Stimulated activated naive B cell treated with anti-CD40 and anti-IgM and Interleukin-4, amounts not matched to agents 10 μg/mL and 1 μg/mL and 100 μg/mL, for 72 hours (primary cell): ENCODE results near the gene PTPRK.
A peak's percentile ranks its signal among the peaks of the same experiment; 100 is the strongest.

Source experiments
- ATAC-seq, 2 donors: fragments of 150-1000 bp; cut with Tn5 transposase; replicated peaks; 2 replicates each; pipeline ENCODE4 v1.10.0; 2021; ENCODE audit warnings: moderate library complexity in 1 of 2
- DNase-seq: peaks from one replicate; pipeline ENCODE4 v3.0.0; 2021
- H3K27ac Mint-ChIP-seq: one replicate; pipeline ENCODE4 v1.8.0; 2022; ENCODE audit warnings: mild to moderate bottlenecking, mixed read lengths
- H3K27me3 Mint-ChIP-seq, 2 donors: one replicate each; pipeline ENCODE4 v1.8.0; 2022; ENCODE audit warnings: mixed read lengths in 2 of 2
- H3K36me3 Mint-ChIP-seq, 2 donors: one replicate each; pipeline ENCODE4 v1.8.0; 2022; ENCODE audit warnings: mixed read lengths in 2 of 2, mild to moderate bottlenecking in 1 of 2
- H3K4me1 Mint-ChIP-seq, 2 donors: one replicate each; pipeline ENCODE4 v1.8.0; 2022; ENCODE audit warnings: mixed read lengths in 2 of 2, mild to moderate bottlenecking in 1 of 2
- H3K4me3 Mint-ChIP-seq, 2 donors: one replicate each; pipeline ENCODE4 v1.8.0; 2022; ENCODE audit warnings: mild to moderate bottlenecking in 2 of 2, mixed read lengths in 2 of 2, moderate library complexity in 1 of 2
- H3K9me3 Mint-ChIP-seq, 2 donors: one replicate each; pipeline ENCODE4 v1.8.0; 2022; ENCODE audit warnings: mixed read lengths in 2 of 2, mild to moderate bottlenecking in 1 of 2

Gene PTPRK

DNA sequence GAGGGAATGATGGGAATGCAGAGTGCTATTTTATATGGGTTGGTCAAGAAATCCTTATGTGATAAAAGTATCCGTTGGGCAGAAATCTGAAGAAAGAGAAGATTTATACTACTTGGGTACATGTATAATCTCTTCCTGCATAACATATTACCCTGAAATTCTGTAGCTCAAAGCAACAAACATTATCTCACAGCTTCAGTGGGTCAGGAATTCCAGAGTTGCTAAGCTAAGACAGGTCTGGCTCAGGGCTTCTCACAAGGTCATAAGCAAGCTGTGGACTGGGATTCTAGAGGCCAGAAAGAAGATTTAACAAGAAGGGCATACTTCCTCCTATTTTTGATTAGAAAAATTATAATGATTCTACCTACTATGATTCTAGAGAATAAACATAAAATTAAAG, 447.0 kb downstream of the PTPRK start:
- no peaks in the 10 kb centered on the region for H3K4me1 Mint-ChIP-seq
- no peak overlapping the region for H3K4me3 Mint-ChIP-seq
- DNase-seq (no peak), ATAC-seq (no peak)
- no peaks in the 10 kb centered on the region for H3K27me3 Mint-ChIP-seq
- H3K27ac Mint-ChIP-seq: no peak overlapping the region
- H3K9me3 Mint-ChIP-seq: no peaks in the 10 kb centered on the region
- peaks cover 16 to 20% of the 10 kb centered on the region in 2 donors for H3K36me3 Mint-ChIP-seq

DNA sequence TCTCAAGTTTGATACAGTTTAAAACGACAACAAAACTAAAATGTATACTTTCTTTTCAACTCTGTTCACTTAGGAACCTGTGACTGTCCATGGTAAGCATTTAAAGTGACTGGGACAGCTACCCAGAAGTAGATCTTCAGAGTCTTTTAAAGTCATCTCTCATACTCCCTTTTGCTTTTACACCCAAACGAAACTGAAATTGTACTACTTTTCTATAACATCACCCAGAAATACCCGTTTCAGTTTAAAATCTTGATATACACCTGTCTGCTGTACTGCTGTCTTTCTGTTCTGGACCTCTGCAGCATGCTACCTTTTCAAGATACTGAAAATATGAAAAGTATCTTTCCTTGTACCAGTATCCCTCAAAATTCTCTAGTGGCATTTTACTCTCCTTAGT, 449.2 kb downstream of the PTPRK start:
- H3K4me3 Mint-ChIP-seq: no peak overlapping the region
- ATAC-seq: no peak
- H3K36me3 Mint-ChIP-seq: peaks cover 12 to 24% of the 10 kb centered on the region in 2 donors
- H3K27ac Mint-ChIP-seq: no peak overlapping the region
- H3K4me1 Mint-ChIP-seq: no peaks in the 10 kb centered on the region
- DNase-seq: no peak
- H3K27me3 Mint-ChIP-seq: no peaks in the 10 kb centered on the region
- no peaks in the 10 kb centered on the region for H3K9me3 Mint-ChIP-seq

DNA sequence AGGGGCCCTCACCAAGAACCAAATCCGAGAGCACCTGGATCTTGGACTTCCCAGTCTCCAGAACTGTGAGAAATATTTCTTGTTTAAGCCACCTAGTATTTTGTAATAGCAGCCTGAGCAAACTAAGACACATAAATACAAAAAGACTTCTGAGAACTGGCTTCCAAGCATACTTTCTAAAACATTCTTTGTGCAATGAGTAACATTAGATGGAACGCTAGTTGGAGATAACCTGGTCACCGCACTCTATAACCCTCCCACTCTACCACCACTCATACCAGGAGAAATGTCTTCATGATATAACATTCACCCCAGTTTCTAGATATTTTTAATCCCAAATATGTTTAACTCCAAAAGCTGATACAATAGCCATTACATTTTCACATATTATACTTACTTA, 450.0 kb downstream of the PTPRK start:
- Mint-ChIP-seq H3K4me3 (no peak overlapping the region), H3K27me3 (no peaks in the 10 kb centered on the region), H3K4me1 (no peaks in the 10 kb centered on the region), H3K27ac (no peak overlapping the region), H3K9me3 (no peaks in the 10 kb centered on the region), H3K36me3 (peaks cover 16% of the 10 kb centered on the region in 2 donors)
- ATAC-seq: no peak
- no peak for DNase-seq

DNA sequence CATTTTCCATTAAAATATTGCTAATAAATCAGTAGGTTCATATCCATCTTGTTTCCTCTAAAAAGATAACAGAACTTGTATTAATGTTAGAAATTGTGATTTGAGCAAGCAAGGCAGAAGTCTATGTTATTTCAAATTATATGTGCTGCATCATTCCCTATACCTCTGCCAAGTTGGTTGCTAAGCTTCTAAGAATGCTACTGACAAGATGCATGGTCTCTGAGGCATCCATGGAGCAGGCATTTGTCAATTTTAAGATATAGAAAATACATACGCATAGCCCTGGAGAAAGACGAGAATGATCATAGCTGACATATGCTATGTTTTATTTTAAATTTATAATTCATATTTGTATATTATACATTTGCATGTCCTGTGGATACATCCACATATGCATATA, 451.2 kb downstream of the PTPRK start:
- Mint-ChIP-seq H3K9me3 (no peaks in the 10 kb centered on the region), H3K36me3 (peaks cover 12 to 17% of the 10 kb centered on the region in 2 donors), H3K27me3 (no peaks in the 10 kb centered on the region), H3K4me1 (no peaks in the 10 kb centered on the region), H3K4me3 (no peak overlapping the region), H3K27ac (no peak overlapping the region)
- ATAC-seq: no peak
- DNase-seq: no peak

- H3K27ac Mint-ChIP-seq: no peak overlapping the region
- H3K4me1 Mint-ChIP-seq: no peaks in the 10 kb centered on the region
- ATAC-seq (no peak), DNase-seq (no peak)
- H3K4me3 Mint-ChIP-seq: no peak overlapping the region
- no peaks in the 10 kb centered on the region for H3K27me3 Mint-ChIP-seq
- H3K9me3 Mint-ChIP-seq: no peaks in the 10 kb centered on the region
- peaks cover 12 to 16% of the 10 kb centered on the region in 2 donors for H3K36me3 Mint-ChIP-seq
Observed at GRCh38 chr6:128068119-128068479, 452.3 kb downstream of the PTPRK start.

DNA sequence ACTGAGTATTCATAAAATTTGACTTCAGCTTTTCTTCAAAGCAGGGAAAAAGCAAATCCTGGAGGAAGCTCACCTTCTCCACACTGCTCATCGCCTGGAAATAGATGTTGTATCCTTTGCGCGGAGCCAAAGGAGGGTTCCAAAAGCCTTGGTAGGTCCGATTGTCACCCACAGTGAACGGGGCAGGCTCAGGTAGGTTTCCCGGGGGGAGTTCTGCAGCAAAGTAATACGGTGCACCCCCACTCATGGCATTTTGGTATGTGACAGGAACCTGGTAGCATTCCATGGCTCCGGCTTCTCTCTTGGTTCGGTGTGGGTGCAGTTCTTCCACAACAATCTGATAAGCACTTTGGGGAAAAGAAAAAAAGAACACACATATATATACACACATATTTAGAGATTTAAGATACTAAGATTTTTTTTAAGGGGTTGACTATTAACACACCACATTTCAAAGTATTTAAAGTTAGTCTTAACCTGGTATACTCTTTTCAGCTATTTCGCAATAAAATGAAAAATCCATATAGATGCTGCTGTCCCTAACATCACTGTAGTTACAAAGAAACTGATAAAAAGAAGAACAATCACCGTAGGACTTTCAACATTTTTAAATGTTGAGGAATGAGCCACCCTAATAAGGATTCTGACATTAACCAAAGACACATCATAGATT, 452.8 kb downstream of the PTPRK start:
- no peaks in the 10 kb centered on the region for H3K4me1 Mint-ChIP-seq
- H3K27me3 Mint-ChIP-seq: no peaks in the 10 kb centered on the region
- no peaks in the 10 kb centered on the region for H3K9me3 Mint-ChIP-seq
- DNase-seq (no peak), ATAC-seq (no peak)
- H3K27ac Mint-ChIP-seq: no peak overlapping the region
- no peak overlapping the region for H3K4me3 Mint-ChIP-seq
- H3K36me3 Mint-ChIP-seq: peaks cover 11 to 14% of the 10 kb centered on the region in 2 donors

GRCh38 chr6:128065072-128065471, 455.3 kb downstream of the PTPRK start:
- Mint-ChIP-seq H3K4me1 (no peaks in the 10 kb centered on the region), H3K27ac (no peak overlapping the region), H3K9me3 (no peaks in the 10 kb centered on the region), H3K4me3 (no peak overlapping the region), H3K27me3 (no peaks in the 10 kb centered on the region), H3K36me3 (peaks cover 7 to 14% of the 10 kb centered on the region in 2 donors)
- ATAC-seq (no peak), DNase-seq (no peak)

DNA sequence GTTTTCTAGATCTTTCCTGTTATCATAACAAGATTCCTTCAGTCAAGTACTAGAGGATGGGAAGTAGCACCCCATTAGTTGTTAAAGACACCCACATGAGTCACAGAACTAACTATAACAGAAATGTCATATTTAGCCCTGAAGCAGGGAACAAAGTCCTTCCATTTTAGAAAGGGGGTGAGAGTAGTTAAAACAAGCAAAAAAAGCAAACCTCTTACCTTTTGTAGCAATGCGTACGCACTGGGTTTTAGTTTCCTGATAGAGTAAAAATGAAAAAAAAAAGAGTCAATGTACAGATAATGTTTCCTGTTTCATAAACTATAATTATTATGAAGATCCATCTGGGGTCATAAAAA, 455.9 kb downstream of the PTPRK start:
- no peaks in the 10 kb centered on the region for H3K9me3 Mint-ChIP-seq
- no peak overlapping the region for H3K27ac Mint-ChIP-seq
- ATAC-seq: no peak
- H3K4me3 Mint-ChIP-seq: no peak overlapping the region
- H3K4me1 Mint-ChIP-seq: no peaks in the 10 kb centered on the region
- no peaks in the 10 kb centered on the region for H3K27me3 Mint-ChIP-seq
- H3K36me3 Mint-ChIP-seq: peaks cover 12 to 19% of the 10 kb centered on the region in 2 donors
- no peak for DNase-seq

- H3K9me3 Mint-ChIP-seq: no peaks in the 10 kb centered on the region
- ATAC-seq: no peak
- no peak overlapping the region for H3K4me3 Mint-ChIP-seq
- no peak overlapping the region for H3K27ac Mint-ChIP-seq
- no peaks in the 10 kb centered on the region for H3K4me1 Mint-ChIP-seq
- H3K36me3 Mint-ChIP-seq: peaks cover 13 to 22% of the 10 kb centered on the region in 2 donors
- DNase-seq: no peak
- no peaks in the 10 kb centered on the region for H3K27me3 Mint-ChIP-seq
Observed at GRCh38 chr6:128063850-128064539, 456.4 kb downstream of the PTPRK start.

GRCh38 chr6:128062882-128063603, 457.4 kb downstream of the PTPRK start:
- Mint-ChIP-seq H3K27ac (no peak overlapping the region), H3K9me3 (no peaks in the 10 kb centered on the region), H3K36me3 (peaks cover 13 to 22% of the 10 kb centered on the region in 2 donors), H3K27me3 (no peaks in the 10 kb centered on the region), H3K4me1 (no peaks in the 10 kb centered on the region), H3K4me3 (no peak overlapping the region)
- DNase-seq: no peak
- ATAC-seq: no peak

- Mint-ChIP-seq H3K27me3 (no peaks in the 10 kb centered on the region), H3K27ac (no peak overlapping the region), H3K9me3 (no peaks in the 10 kb centered on the region), H3K36me3 (peaks cover 9 to 23% of the 10 kb centered on the region in 2 donors), H3K4me1 (no peaks in the 10 kb centered on the region), H3K4me3 (no peak overlapping the region)
- ATAC-seq (no peak), DNase-seq (no peak)
Observed at GRCh38 chr6:128057946-128058345, 462.5 kb downstream of the PTPRK start.

DNA sequence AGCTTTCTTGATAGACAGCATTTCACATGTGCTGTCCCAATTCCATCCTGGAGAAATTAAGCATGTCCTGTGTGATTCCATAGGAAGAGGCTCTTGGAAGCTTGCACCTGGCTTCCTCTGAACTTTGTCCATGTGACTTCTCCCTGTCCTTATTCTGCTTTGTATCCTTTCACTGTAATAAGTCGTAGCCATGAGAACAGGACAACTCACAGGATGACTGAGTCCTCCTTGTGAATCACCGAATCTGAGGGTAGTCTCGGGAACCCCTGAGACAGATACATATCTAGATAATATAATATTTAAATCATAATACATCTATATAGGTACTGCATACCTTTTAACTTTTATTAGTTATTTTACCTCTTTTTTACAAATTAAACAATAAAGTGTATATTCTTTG, 462.9 kb downstream of the PTPRK start:
- no peak overlapping the region for H3K4me3 Mint-ChIP-seq
- H3K9me3 Mint-ChIP-seq: no peaks in the 10 kb centered on the region
- H3K4me1 Mint-ChIP-seq: no peaks in the 10 kb centered on the region
- H3K27me3 Mint-ChIP-seq: no peaks in the 10 kb centered on the region
- H3K27ac Mint-ChIP-seq: no peak overlapping the region
- H3K36me3 Mint-ChIP-seq: peaks cover 9 to 23% of the 10 kb centered on the region in 2 donors
- ATAC-seq (no peak), DNase-seq (no peak)

- Mint-ChIP-seq H3K27me3 (no peaks in the 10 kb centered on the region), H3K4me3 (no peak overlapping the region), H3K27ac (peak overlapping the region; percentile 4), H3K36me3 (peaks cover 0 to 20% of the 10 kb centered on the region in 2 donors), H3K4me1 (no peaks in the 10 kb centered on the region), H3K9me3 (no peaks in the 10 kb centered on the region)
- DNase-seq (no peak), ATAC-seq (no peak)
Observed at GRCh38 chr6:128053109-128053508, 467.3 kb downstream of the PTPRK start.

GRCh38 chr6:128047989-128048388, 472.4 kb downstream of the PTPRK start:
- DNase-seq (no peak), ATAC-seq (no peak)
- H3K27ac Mint-ChIP-seq: no peak overlapping the region
- H3K27me3 Mint-ChIP-seq: no peaks in the 10 kb centered on the region
- H3K4me1 Mint-ChIP-seq: no peaks in the 10 kb centered on the region
- no peaks in the 10 kb centered on the region for H3K9me3 Mint-ChIP-seq
- no peak overlapping the region for H3K4me3 Mint-ChIP-seq
- H3K36me3 Mint-ChIP-seq: peaks cover 4 to 15% of the 10 kb centered on the region in 2 donors

- Mint-ChIP-seq H3K36me3 (peaks cover 4 to 9% of the 10 kb centered on the region in 2 donors), H3K4me3 (no peak overlapping the region), H3K9me3 (no peaks in the 10 kb centered on the region), H3K27ac (no peak overlapping the region), H3K27me3 (no peaks in the 10 kb centered on the region), H3K4me1 (no peaks in the 10 kb centered on the region)
- ATAC-seq (no peak), DNase-seq (no peak)
Observed at GRCh38 chr6:128046033-128046432, 474.4 kb downstream of the PTPRK start.
